Measurements from ENCODE around the gene RYK. TPM values are rescaled to one million over a fixed set of nuclear protein-coding genes. Genes with fewer than 3 reads are reported as not detected.

The RYK gene
- total RNA-seq, 6 experiments from 2014 or later, result 15.9 to 28.5 (median 17.9) TPM

- DNase-seq (no peak), ATAC-seq (no peak)
- 68% methylated on average over 2 of the region's 2 CpGs for WGBS (ENCODE audit: insufficient coverage, low coverage, low lambda C conversion rate, missing lambda C conversion rate)
- intact Hi-C loops (cut with DNase I), result no loop called here
- no peak overlapping the region for H3K27ac ChIP-seq
- no peaks in the 10 kb centered on the region for H3K36me3 ChIP-seq
- H3K4me1 ChIP-seq, result no peaks in the 10 kb centered on the region
- TF ChIP-seq CTCF (IDR thresholded peaks at IDR 0.05) (no peak), POLR2A (IDR thresholded peaks at IDR 0.05) (no peak)
- H3K4me3 ChIP-seq, result no peak overlapping the region
- H3K9me3 ChIP-seq, result no peaks in the 10 kb centered on the region
- no peaks in the 10 kb centered on the region for H3K27me3 ChIP-seq
Observed at GRCh38 chr3:134222835-134223234, 27.8 kb downstream of the RYK start.

- WGBS (ENCODE audit: insufficient coverage, low coverage, low lambda C conversion rate, missing lambda C conversion rate), result 90% methylated on average over 4 of the region's 4 CpGs
- intact Hi-C loops (cut with DNase I), result loop anchor here in 1 of 2 donors (10.0 kb wide), 1 partner anchor 88 kb away; no protein-coding TSS in a partner anchor
- no peak overlapping the region for H3K4me3 ChIP-seq
- no peak for ATAC-seq
- DNase-seq, result no peak
- H3K4me1 ChIP-seq, result no peaks in the 10 kb centered on the region
- TF ChIP-seq POLR2A (IDR thresholded peaks at IDR 0.05) (no peak), CTCF (IDR thresholded peaks at IDR 0.05) (no peak)
- H3K27ac ChIP-seq, result no peak overlapping the region
- H3K9me3 ChIP-seq, result no peaks in the 10 kb centered on the region
- H3K27me3 ChIP-seq, result no peaks in the 10 kb centered on the region
- no peaks in the 10 kb centered on the region for H3K36me3 ChIP-seq
Observed at GRCh38 chr3:134216851-134217250, 33.8 kb downstream of the RYK start.

GRCh38 chr3:134216191-134216764, 34.4 kb downstream of the RYK start:
- Histone ChIP-seq H3K36me3 (peaks cover 0 to 1% (median 0%) of the 10 kb centered on the region in 4 donors), H3K9me3 (no peaks in the 10 kb centered on the region), H3K27ac (no peak overlapping the region), H3K4me1 (no peaks in the 10 kb centered on the region), H3K27me3 (no peaks in the 10 kb centered on the region), H3K4me3 (no peak overlapping the region)
- intact Hi-C loops (cut with DNase I), result loop anchor here in 1 of 2 donors (10.0 kb wide), 1 partner anchor 89 kb away; no protein-coding TSS in a partner anchor
- ATAC-seq, result no peak
- no peak for TF ChIP-seq CTCF (IDR thresholded peaks at IDR 0.05)
- no peak for TF ChIP-seq POLR2A (IDR thresholded peaks at IDR 0.05)
- DNase-seq, result no peak
- WGBS (ENCODE audit: insufficient coverage, low coverage, low lambda C conversion rate, missing lambda C conversion rate), result 86% methylated on average over 10 of the region's 10 CpGs

GRCh38 chr3:134214239-134214638, 36.4 kb downstream of the RYK start:
- no peak for ATAC-seq

More at GRCh38 chr3:134214239-134214638, 36.4 kb downstream of the RYK start:
- Histone ChIP-seq H3K27me3 (no peaks in the 10 kb centered on the region), H3K36me3 (peaks cover 0 to 10% (median 1%) of the 10 kb centered on the region in 4 donors), H3K4me1 (no peaks in the 10 kb centered on the region), H3K27ac (no peak overlapping the region), H3K9me3 (no peaks in the 10 kb centered on the region), H3K4me3 (no peak overlapping the region)
- DNase-seq, result no peak
- WGBS (ENCODE audit: insufficient coverage, low coverage, low lambda C conversion rate, missing lambda C conversion rate), result 100% methylated on average over 1 of the region's 2 CpGs
- TF ChIP-seq CTCF (IDR thresholded peaks at IDR 0.05) (no peak), POLR2A (IDR thresholded peaks at IDR 0.05) (no peak)
- intact Hi-C loops (cut with DNase I), result loop anchor here in 1 of 2 donors (10.0 kb wide), 1 partner anchor 91 kb away; no protein-coding TSS in a partner anchor
